Body of pancreas (tissue), 4 donors: Measurements from ENCODE around the gene CMBL. TPM values are rescaled to one million over a fixed set of nuclear protein-coding genes. Genes with fewer than 3 reads are reported as not detected.

Source experiments
- ATAC-seq: fragments of 150-250 bp; one replicate; pipeline ENCODE4 v1.9.1; 2016
- DNase-seq, 4 donors: peaks; one replicate each; pipeline ENCODE4 v3.0.0-alpha.2; 2019
- H3K27ac ChIP-seq, 4 donors: fragments of 200-600 bp; sonication (generic); 1 replicate in 3 of 4; 2 replicates in 1 of 4; pipeline versions ENCODE4 v1.5.1 to v1.6.1; 2016 to 2019; ENCODE audit warnings: mild to moderate bottlenecking in 1 of 4, mixed read lengths in 1 of 4, moderate library complexity in 1 of 4
- H3K27me3 ChIP-seq, 2 donors: fragments of 200-600 bp; sonication (generic); one replicate each; pipeline ENCODE4 v1.6.0; 2016; ENCODE audit warnings: mild to moderate bottlenecking in 1 of 2
- H3K36me3 ChIP-seq, 2 donors: fragments of 200-600 bp; sonication (generic); replicated peaks in 1 of 2; 2 replicates each; pipeline ENCODE4 v1.5.1; 2016; ENCODE audit warnings: low read depth in 2 of 2; ENCODE audit not compliant: insufficient read depth in 1 of 2
- H3K4me1 ChIP-seq: fragments of 200-600 bp; sonication (generic); one replicate; pipeline ENCODE4 v1.6.0; 2016
- H3K4me3 ChIP-seq, 2 donors: fragments of 200-600 bp; sonication (generic); 1 replicate in 1 of 2; 2 replicates in 1 of 2; pipeline ENCODE4 v1.5.1; 2016 to 2019
- H3K9me3 ChIP-seq, 3 donors: fragments of 200-600 bp; sonication (generic); 1 replicate in 2 of 3; 2 replicates in 1 of 3; pipeline ENCODE4 v1.5.1; 2016
- POLR2A ChIP-seq, 3 donors: fragments of 450-650 bp; IDR thresholded peaks; one replicate each; pipeline ENCODE4 v1.6.1; 2016; ENCODE audit warnings: antibody characterized with exemption in 3 of 3, mild to moderate bottlenecking in 2 of 3
- WGBS, 2 donors: methylation state at CpG; one replicate each; pipeline ENCODE4 v1.1.5; 2017; 5-methylcytosine and 5-hydroxymethylcytosine counted together
- intact Hi-C: fragments of 100-400 bp; cut with DNase I; formaldehyde crosslinking; loops from one replicate; pipeline ENCODE4 v1.15.1; 2023
- small RNA-seq: library from RNA; depleted of rRNA; stranded (forward); fragments of <200 nt; gene quantifications from one replicate; pipeline ENCODE3, GENCODE V24; 2016
- total RNA-seq, 2 donors: library from RNA; depleted of rRNA; stranded (reverse); fragments of >200 nt; gene quantifications; one replicate each; pipeline ENCODE4 v1.1.0, GENCODE V29; 2016
- TF ChIP-seq, protein P1 (sequence below), 7 experiments: fragments of 450-650 bp in 4 of 7; fragments of 200-600 bp in 3 of 7; sonication (generic) in 3 of 7; IDR thresholded peaks; one replicate each; pipeline ENCODE4 v1.5.1; 2016 to 2019; ENCODE audit warnings: antibody characterized with exemption in 7 of 7

Gene CMBL
- total RNA-seq, 2 donors from 2014 or later: 4.4 to 4.9 TPM

DNA sequence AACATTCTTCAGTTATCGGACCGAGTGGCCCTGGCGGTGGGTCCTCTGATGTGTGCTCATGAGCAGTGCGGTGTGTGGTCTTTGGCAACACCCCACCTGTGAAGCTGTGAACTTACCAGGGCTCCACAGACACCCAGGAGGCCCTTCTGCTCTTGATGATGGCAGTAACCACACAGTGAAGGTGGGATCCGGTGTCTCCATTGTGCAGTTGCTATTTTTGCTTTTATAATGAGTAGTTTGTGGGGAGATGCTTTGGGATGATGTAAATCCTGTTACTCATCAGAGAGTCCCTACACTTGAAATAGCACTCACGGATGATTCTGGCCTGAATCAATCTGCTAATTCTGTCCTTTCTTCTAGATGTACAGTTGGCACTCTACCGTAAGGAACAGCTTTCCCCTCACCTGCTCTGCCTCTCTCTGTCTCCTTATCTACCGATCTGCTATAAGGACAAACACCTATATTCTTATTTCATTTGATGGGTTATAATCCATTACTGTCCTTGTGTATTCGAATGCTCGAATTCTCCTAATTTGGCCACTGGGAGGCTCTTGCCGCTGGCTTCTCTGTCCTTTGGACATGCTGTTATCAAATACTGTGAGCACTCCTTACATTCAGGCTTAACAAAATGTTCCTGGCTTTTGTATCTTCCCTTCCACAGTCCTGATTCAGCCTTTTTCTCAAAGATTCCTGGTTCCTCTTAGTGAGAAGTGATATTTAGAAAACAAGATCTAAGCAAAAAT, 78.2 kb downstream of the CMBL start:
- TF ChIP-seq, protein P1, sequence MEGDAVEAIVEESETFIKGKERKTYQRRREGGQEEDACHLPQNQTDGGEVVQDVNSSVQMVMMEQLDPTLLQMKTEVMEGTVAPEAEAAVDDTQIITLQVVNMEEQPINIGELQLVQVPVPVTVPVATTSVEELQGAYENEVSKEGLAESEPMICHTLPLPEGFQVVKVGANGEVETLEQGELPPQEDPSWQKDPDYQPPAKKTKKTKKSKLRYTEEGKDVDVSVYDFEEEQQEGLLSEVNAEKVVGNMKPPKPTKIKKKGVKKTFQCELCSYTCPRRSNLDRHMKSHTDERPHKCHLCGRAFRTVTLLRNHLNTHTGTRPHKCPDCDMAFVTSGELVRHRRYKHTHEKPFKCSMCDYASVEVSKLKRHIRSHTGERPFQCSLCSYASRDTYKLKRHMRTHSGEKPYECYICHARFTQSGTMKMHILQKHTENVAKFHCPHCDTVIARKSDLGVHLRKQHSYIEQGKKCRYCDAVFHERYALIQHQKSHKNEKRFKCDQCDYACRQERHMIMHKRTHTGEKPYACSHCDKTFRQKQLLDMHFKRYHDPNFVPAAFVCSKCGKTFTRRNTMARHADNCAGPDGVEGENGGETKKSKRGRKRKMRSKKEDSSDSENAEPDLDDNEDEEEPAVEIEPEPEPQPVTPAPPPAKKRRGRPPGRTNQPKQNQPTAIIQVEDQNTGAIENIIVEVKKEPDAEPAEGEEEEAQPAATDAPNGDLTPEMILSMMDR (IDR thresholded peaks at IDR 0.05): no peak
- TF ChIP-seq POLR2A (IDR thresholded peaks at IDR 0.05): no peak
- Histone ChIP-seq H3K4me1 (no peaks in the 10 kb centered on the region), H3K9me3 (no peaks in the 10 kb centered on the region), H3K27me3 (no peaks in the 10 kb centered on the region), H3K36me3 (no peaks in the 10 kb centered on the region), H3K4me3 (no peak overlapping the region), H3K27ac (no peak overlapping the region)
- ATAC-seq (no peak), DNase-seq (no peak)
- WGBS, 2 donors: 83 to 96% methylated on average over 11 of the region's 11 CpGs
- intact Hi-C loops: no loop called here

DNA sequence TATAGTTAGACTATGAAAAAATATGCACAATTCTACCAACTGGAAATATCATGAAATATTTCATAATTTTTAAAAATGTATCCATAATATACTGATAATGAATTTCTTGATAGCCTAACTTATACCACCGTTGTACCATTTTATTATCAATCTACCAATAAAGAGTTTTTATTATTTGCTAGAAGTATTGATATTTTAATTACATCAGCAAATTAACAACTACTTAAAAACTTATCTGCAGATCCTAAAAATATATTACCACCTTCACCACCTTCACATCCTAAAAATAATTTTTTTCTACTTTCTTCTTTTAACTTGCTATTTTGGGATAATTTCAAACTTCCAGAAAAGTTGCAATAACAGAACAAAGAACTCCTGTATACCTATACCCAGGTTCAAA, 79.4 kb downstream of the CMBL start:
- Histone ChIP-seq H3K27me3 (no peaks in the 10 kb centered on the region), H3K9me3 (no peaks in the 10 kb centered on the region), H3K27ac (no peak overlapping the region), H3K36me3 (no peaks in the 10 kb centered on the region), H3K4me3 (no peak overlapping the region), H3K4me1 (no peaks in the 10 kb centered on the region)
- intact Hi-C loops: no loop called here
- ATAC-seq (no peak), DNase-seq (no peak)
- WGBS, 2 donors: 91% methylated on average over 1 of the region's 1 CpG
- TF ChIP-seq, protein P1 (IDR thresholded peaks at IDR 0.05): no peak
- no peak for TF ChIP-seq POLR2A (IDR thresholded peaks at IDR 0.05)

Small RNA genes lying within 50 kb of the gene (small RNA-seq; reads per million reads assigned to genes)
- not detected for gene RF00019

Other genes starting within 250 kb of the CMBL start
- gene ATPSCKMT, start 58.0 kb downstream of the CMBL start, total RNA-seq: 10 to 100 TPM in 1 of 2 donors, 1 to 10 TPM in 1; 4.6 to 13.2 TPM
- 10 to 100 TPM; 45.4 to 76.1 TPM for gene CCT5, start 57.6 kb downstream of the CMBL start, total RNA-seq
- gene MARCHF6, start 45.8 kb upstream of the CMBL start, total RNA-seq: 100 to 1,000 TPM in 1 of 2 donors, 10 to 100 TPM in 1; 76.5 to 116 TPM
- gene ROPN1L, start 134.0 kb upstream of the CMBL start, total RNA-seq: 1 to 10 TPM; 1.3 to 4.3 TPM